OCI-LY7 (cell line): ENCODE results near the gene BSG.

Source experiments
- CTCF ChIP-seq: fragments of 200-600 bp; sonication (generic); conservative IDR thresholded peaks from 2 replicates; pipeline ENCODE4 v1.5.1; 2014; ENCODE audit warnings: mild to moderate bottlenecking, antibody characterized with exemption, low read length, moderate library complexity, mixed read lengths
- EZH2phosphoT487 ChIP-seq: fragments of 200-600 bp; sonication (generic); IDR thresholded peaks from 2 replicates; pipeline ENCODE4 v1.6.1; 2018; ENCODE audit warnings: low read depth, borderline replicate concordance, mild to moderate bottlenecking, mixed run types, antibody characterized with exemption, low read length, moderate library complexity, mixed read lengths

DNA sequence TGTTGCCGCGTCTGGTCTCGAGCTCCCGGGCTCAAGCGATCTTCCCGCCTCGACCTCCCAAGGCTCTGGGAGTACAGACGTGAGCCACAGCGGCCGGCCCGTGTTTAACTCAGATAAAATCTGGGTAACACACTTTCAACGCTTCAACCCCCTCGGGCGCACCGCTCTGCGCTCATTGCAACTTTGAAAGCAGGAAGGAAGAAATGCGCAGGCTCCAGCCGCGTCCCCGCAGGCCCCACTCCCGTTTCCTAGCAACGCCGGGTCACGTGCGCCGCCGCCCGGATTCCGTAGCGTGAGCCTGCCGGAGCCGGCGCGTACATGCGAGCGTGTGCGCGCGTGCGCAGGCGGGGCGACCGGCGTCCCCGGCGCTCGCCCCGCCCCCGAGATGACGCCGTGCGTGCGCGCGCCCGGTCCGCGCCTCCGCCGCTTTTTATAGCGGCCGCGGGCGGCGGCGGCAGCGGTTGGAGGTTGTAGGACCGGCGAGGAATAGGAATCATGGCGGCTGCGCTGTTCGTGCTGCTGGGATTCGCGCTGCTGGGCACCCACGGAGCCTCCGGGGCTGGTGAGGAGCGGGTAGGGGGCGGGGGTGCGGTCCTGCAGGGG is at the start of gene BSG:
- no peak for TF ChIP-seq CTCF
- no peak for TF ChIP-seq EZH2phosphoT487
